AG04450 (cell line): ENCODE measurements around the gene CLEC17A. TPM values are rescaled to one million over a fixed set of nuclear protein-coding genes. Genes with fewer than 3 reads are reported as not detected.

Experiments
- CTCF ChIA-PET: fragments of 300-600, 350-600 bp; formaldehyde crosslinking; extraction: SDS; loops from one replicate; lab custom pipeline; 2022; ENCODE audit warnings: antibody characterized with exemption, inconsistent platforms; lab: Charles Lee
- POLR2A ChIA-PET: fragments of 350-600 bp; formaldehyde crosslinking; extraction: SDS; loops from one replicate; lab custom pipeline; 2021; ENCODE audit warnings: antibody characterized with exemption, inconsistent platforms; lab: Yijun Ruan, JAX
- DNase-seq: peaks from one replicate; pipeline ENCODE4 v3.0.0-alpha.2; 2011; ENCODE audit warnings: low read depth, low spot score
- H3K27ac ChIP-seq: one replicate; pipeline ENCODE4 v1.5.1; 2012; ENCODE audit warnings: low read depth, low read length, control low read depth
- H3K27me3 ChIP-seq: one replicate; pipeline ENCODE4 v1.6.0; 2012; ENCODE audit warnings: low read length; ENCODE audit not compliant: control insufficient read depth, insufficient read depth
- H3K4me3 ChIP-seq: 2 replicates; pipeline ENCODE4 v1.5.1; 2011; ENCODE audit warnings: mild to moderate bottlenecking, low read depth, low read length, control low read depth
- H3K9me3 ChIP-seq: 2 replicates; pipeline ENCODE4 v1.5.1; 2012; ENCODE audit warnings: low read length; ENCODE audit not compliant: control insufficient read depth, insufficient read depth
- CTCF ChIP-seq: IDR thresholded peaks from 2 replicates; pipeline ENCODE4 v1.5.1; 2011; ENCODE audit warnings: low read depth, low read length, control low read depth, inconsistent platforms
- polyA plus RNA-seq: library from polyadenylated mRNA; depleted of rRNA; stranded (reverse); fragments of >200 nt; gene quantifications from 2 replicates; pipeline ENCODE4 v1.2.3, GENCODE V29; 2011

The CLEC17A gene
- polyA plus RNA-seq, 1 experiment: not detected

- Histone ChIP-seq H3K9me3 (peaks cover 9% of the 10 kb centered on the region; the same call in 1 of the 2 replicates), H3K27ac (no peak overlapping the region), H3K27me3 (no peaks in the 10 kb centered on the region), H3K4me3 (no peak overlapping the region)
- ChIA-PET CTCF (interaction anchor here (0.6 to 2.2 kb wide), 2 partner anchors 9 to 22 kb away, joined by 3 to 9 read pairs; no protein-coding TSS in a partner anchor), POLR2A (no interaction called here)
- DNase-seq: no peak
- TF ChIP-seq CTCF: no peak
These were observed 16.8 kb upstream of the CLEC17A start for GRCh38 chr19:14565765-14566711.

- no peaks in the 10 kb centered on the region for H3K27me3 ChIP-seq
- TF ChIP-seq CTCF: no peak
- POLR2A ChIA-PET: no interaction called here
- DNase-seq: no peak
- CTCF ChIA-PET: interaction anchor here (0.6 to 2.2 kb wide), 2 partner anchors 10 to 22 kb away, joined by 3 to 9 read pairs; no protein-coding TSS in a partner anchor
- peaks cover 9% of the 10 kb centered on the region; the same call in 1 of the 2 replicates for H3K9me3 ChIP-seq
- no peak overlapping the region for H3K27ac ChIP-seq
- H3K4me3 ChIP-seq: no peak overlapping the region
These were observed 16.2 kb upstream of the CLEC17A start for GRCh38 chr19:14566712-14567077.

GRCh38 chr19:14567079-14567478 is 15.8 kb upstream of the CLEC17A start:
- H3K9me3 ChIP-seq: peaks cover 9% of the 10 kb centered on the region; the same call in 1 of the 2 replicates
- H3K4me3 ChIP-seq: no peak overlapping the region
- DNase-seq: no peak
- no peaks in the 10 kb centered on the region for H3K27me3 ChIP-seq
- no peak overlapping the region for H3K27ac ChIP-seq
- ChIA-PET POLR2A (no interaction called here), CTCF (interaction anchor here (7.5 kb wide), 1 partner anchor 11 kb away, joined by 69 read pairs; no protein-coding TSS in a partner anchor)
- TF ChIP-seq CTCF: no peak

GRCh38 chr19:14570864-14571527 is 11.9 kb upstream of the CLEC17A start:
- H3K9me3 ChIP-seq: no peaks in the 10 kb centered on the region
- peak overlapping the region; percentile 99 for H3K4me3 ChIP-seq
- TF ChIP-seq CTCF: no peak
- no peak overlapping the region for H3K27ac ChIP-seq
- ChIA-PET POLR2A (interaction anchor here (0.6 to 1.6 kb wide), 3 partner anchors 119 to 1930 kb away, joined by 3 to 7 read pairs (median 3); partner anchors contain the start of gene ZNF333), CTCF (interaction anchor here (0.6 to 7.5 kb wide), 5 partner anchors 14 to 1897 kb away, joined by 3 to 237 read pairs (median 9); partner anchors contain the start of gene ZNF333)
- no peak for DNase-seq
- no peaks in the 10 kb centered on the region for H3K27me3 ChIP-seq
